Measurements from ENCODE around the gene RNLS.
A peak's percentile ranks its signal among the peaks of the same experiment; 100 is the strongest.

Gene RNLS

DNA sequence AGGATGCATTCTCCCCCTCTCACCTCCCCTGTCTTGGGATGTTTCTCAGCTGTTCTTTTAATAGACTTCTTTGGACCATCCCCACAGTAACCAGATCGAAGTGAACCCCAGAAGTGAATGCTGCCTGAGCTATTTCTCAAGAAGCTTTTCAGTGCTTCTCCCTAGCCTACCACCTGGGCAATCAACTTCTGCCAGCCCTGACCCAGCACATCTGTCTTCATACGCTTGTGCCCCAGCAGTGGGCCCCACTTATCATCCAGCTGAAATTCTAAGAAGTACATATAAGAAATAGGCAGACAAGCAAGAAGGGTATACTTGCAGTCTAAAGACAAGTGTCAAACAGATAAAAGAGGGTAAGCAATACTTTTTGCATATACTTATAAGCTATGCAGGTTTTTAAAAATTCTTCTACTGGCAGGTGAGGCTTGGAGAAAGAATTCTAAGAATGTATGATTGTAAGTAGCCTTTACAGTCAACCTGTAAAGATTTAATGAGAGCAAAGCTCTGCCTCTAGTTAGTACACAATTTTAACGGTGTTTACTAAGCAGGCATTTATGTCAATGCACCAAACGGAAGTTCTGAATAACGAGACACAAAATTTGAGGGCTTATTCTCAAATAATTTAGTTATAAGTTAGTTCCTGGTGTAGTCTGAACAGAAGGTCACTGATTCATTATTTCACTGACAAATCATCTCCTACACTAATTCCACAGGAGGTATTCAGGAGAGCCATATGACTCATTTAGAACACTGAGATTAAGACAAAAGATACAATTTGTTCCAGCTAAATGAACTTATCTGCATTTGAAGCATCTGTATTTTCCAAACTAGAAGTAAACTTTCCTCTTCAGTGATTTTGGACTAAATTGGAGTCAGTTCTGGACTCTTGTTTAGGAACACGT is 83.3 kb downstream of the RNLS start:
- ATAC-seq: peak; percentile 65; the same call in 2 of the 3 replicates
- no peak for TF ChIP-seq ZFP3 (CRISPR knock-in tag; IDR thresholded peaks at IDR 0.05)
- peak; percentile 41; the same call in 1 of the 2 replicates for TF ChIP-seq ISL1 (CRISPR knock-in tag; IDR thresholded peaks at IDR 0.05)

DNA sequence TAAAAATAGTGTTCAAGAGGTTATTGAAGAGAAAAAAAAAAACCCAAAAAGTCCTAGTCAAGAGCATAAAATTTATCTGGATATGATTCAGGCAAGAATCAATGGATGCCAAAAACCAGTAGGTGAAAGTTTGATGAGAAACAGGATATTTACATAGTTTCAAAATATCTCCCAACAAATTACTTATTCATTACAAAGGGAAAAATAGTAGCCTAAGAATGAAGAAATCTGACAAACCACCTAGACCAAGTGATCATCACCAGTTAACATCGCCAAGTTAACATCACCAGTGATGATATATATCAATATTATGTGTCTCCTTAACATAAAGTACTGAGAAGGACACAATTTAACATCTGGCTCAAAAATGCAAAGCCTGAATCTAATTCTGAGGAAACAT is 85.2 kb downstream of the RNLS start:
- TF ChIP-seq PPARA (CRISPR knock-in tag; IDR thresholded peaks at IDR 0.05; ENCODE audit: borderline replicate concordance): no peak
- TF ChIP-seq ARNTL (CRISPR knock-in tag; IDR thresholded peaks at IDR 0.05; ENCODE audit: borderline replicate concordance, low read depth): no peak
- no peak for ATAC-seq

DNA sequence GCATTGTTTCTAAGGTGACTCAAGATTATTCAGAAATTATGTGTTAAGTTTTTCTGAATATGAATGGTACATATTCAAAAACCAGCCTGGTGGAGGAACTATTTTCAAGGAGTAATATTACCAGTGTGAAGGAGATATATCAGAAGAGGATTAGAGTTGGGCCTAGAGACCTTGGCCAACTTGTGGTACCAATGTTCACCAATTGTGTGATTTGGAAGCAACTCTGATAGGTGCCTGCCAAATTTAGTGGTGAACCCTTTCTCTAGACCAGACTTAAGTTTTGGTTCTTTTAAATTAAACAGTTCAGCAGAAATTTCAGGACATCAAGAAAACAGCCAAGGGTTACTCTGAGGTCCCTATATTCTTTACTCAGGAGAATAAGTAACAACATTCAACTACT is 88.6 kb downstream of the RNLS start:
- TF ChIP-seq OSR1 (CRISPR knock-in tag; IDR thresholded peaks at IDR 0.05) (no peak), ZNF565 (CRISPR knock-in tag; conservative IDR thresholded peaks at IDR 0.05; ENCODE audit: low read depth) (no peak), PPARA (CRISPR knock-in tag; IDR thresholded peaks at IDR 0.05; ENCODE audit: borderline replicate concordance) (no peak), ARNTL (CRISPR knock-in tag; IDR thresholded peaks at IDR 0.05; ENCODE audit: borderline replicate concordance, low read depth) (no peak), ISL1 (CRISPR knock-in tag; IDR thresholded peaks at IDR 0.05) (no peak), CSDC2 (CRISPR knock-in tag; IDR thresholded peaks at IDR 0.05) (no peak), BACH2 (CRISPR knock-in tag; IDR thresholded peaks at IDR 0.05; ENCODE audit: borderline replicate concordance) (no peak), ZC3H10 (CRISPR knock-in tag; IDR thresholded peaks at IDR 0.05) (no peak), ZFP3 (CRISPR knock-in tag; IDR thresholded peaks at IDR 0.05) (no peak), TCF4 (CRISPR knock-in tag; IDR thresholded peaks at IDR 0.05; ENCODE audit: borderline replicate concordance) (no peak), TOX (CRISPR knock-in tag; IDR thresholded peaks at IDR 0.05; ENCODE audit: borderline replicate concordance) (no peak)
- TF ChIP-seq, protein P1, sequence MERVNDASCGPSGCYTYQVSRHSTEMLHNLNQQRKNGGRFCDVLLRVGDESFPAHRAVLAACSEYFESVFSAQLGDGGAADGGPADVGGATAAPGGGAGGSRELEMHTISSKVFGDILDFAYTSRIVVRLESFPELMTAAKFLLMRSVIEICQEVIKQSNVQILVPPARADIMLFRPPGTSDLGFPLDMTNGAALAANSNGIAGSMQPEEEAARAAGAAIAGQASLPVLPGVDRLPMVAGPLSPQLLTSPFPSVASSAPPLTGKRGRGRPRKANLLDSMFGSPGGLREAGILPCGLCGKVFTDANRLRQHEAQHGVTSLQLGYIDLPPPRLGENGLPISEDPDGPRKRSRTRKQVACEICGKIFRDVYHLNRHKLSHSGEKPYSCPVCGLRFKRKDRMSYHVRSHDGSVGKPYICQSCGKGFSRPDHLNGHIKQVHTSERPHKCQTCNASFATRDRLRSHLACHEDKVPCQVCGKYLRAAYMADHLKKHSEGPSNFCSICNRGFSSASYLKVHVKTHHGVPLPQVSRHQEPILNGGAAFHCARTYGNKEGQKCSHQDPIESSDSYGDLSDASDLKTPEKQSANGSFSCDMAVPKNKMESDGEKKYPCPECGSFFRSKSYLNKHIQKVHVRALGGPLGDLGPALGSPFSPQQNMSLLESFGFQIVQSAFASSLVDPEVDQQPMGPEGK (CRISPR knock-in tag; IDR thresholded peaks at IDR 0.05; ENCODE audit: borderline replicate concordance): no peak
- TF ChIP-seq, protein P2, sequence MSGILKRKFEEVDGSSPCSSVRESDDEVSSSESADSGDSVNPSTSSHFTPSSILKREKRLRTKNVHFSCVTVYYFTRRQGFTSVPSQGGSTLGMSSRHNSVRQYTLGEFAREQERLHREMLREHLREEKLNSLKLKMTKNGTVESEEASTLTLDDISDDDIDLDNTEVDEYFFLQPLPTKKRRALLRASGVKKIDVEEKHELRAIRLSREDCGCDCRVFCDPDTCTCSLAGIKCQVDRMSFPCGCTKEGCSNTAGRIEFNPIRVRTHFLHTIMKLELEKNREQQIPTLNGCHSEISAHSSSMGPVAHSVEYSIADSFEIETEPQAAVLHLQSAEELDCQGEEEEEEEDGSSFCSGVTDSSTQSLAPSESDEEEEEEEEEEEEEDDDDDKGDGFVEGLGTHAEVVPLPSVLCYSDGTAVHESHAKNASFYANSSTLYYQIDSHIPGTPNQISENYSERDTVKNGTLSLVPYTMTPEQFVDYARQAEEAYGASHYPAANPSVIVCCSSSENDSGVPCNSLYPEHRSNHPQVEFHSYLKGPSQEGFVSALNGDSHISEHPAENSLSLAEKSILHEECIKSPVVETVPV (CRISPR knock-in tag; IDR thresholded peaks at IDR 0.05): no peak
- TF ChIP-seq, protein P3, sequence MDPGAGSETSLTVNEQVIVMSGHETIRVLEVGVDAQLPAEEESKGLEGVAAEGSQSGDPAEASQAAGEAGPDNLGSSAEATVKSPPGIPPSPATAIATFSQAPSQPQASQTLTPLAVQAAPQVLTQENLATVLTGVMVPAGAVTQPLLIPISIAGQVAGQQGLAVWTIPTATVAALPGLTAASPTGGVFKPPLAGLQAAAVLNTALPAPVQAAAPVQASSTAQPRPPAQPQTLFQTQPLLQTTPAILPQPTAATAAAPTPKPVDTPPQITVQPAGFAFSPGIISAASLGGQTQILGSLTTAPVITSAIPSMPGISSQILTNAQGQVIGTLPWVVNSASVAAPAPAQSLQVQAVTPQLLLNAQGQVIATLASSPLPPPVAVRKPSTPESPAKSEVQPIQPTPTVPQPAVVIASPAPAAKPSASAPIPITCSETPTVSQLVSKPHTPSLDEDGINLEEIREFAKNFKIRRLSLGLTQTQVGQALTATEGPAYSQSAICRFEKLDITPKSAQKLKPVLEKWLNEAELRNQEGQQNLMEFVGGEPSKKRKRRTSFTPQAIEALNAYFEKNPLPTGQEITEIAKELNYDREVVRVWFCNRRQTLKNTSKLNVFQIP (CRISPR knock-in tag; IDR thresholded peaks at IDR 0.05; ENCODE audit: borderline replicate concordance, low read depth): no peak
- TF ChIP-seq, protein P4, sequence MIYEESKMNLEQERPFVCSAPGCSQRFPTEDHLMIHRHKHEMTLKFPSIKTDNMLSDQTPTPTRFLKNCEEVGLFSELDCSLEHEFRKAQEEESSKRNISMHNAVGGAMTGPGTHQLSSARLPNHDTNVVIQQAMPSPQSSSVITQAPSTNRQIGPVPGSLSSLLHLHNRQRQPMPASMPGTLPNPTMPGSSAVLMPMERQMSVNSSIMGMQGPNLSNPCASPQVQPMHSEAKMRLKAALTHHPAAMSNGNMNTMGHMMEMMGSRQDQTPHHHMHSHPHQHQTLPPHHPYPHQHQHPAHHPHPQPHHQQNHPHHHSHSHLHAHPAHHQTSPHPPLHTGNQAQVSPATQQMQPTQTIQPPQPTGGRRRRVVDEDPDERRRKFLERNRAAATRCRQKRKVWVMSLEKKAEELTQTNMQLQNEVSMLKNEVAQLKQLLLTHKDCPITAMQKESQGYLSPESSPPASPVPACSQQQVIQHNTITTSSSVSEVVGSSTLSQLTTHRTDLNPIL (CRISPR knock-in tag; IDR thresholded peaks at IDR 0.05; ENCODE audit: low read depth): no peak
- TF ChIP-seq, protein P5, sequence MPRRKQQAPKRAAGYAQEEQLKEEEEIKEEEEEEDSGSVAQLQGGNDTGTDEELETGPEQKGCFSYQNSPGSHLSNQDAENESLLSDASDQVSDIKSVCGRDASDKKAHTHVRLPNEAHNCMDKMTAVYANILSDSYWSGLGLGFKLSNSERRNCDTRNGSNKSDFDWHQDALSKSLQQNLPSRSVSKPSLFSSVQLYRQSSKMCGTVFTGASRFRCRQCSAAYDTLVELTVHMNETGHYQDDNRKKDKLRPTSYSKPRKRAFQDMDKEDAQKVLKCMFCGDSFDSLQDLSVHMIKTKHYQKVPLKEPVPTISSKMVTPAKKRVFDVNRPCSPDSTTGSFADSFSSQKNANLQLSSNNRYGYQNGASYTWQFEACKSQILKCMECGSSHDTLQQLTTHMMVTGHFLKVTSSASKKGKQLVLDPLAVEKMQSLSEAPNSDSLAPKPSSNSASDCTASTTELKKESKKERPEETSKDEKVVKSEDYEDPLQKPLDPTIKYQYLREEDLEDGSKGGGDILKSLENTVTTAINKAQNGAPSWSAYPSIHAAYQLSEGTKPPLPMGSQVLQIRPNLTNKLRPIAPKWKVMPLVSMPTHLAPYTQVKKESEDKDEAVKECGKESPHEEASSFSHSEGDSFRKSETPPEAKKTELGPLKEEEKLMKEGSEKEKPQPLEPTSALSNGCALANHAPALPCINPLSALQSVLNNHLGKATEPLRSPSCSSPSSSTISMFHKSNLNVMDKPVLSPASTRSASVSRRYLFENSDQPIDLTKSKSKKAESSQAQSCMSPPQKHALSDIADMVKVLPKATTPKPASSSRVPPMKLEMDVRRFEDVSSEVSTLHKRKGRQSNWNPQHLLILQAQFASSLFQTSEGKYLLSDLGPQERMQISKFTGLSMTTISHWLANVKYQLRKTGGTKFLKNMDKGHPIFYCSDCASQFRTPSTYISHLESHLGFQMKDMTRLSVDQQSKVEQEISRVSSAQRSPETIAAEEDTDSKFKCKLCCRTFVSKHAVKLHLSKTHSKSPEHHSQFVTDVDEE (CRISPR knock-in tag; IDR thresholded peaks at IDR 0.05): no peak
- no peak for ATAC-seq

All from SK-N-SH treated with all-trans-retinoic acid at 6 μM for 48 hours (cell line).